GM18507 (cell line): ENCODE measurements around the gene PCDHB8.
"Not testable (repeated sequence)": the region's sequence is repeated elsewhere in the genome, so short reads cannot be mapped to it uniquely, and the experiment has no call there.

Experiments used
- DNase-seq: peaks from one replicate; pipeline ENCODE4 v3.0.0; 2011; ENCODE audit warnings: low read depth; ENCODE audit not compliant: insufficient read length; ENCODE audit errors: extremely low spot score
- FAIRE-seq: peaks from 2 replicates; lab custom pipeline; 2011; peaks lifted over from hg19 to GRCh38; lab: Jason Lieb, UNC

Gene PCDHB8

GRCh38 chr5:141177577-141178191 is at the start of gene PCDHB8:
Gene PCDHB8, plus strand, starts transcription at chr5:141177790. Its CDS starts 245 bp downstream, at chr5:141178035.
- FAIRE-seq, DNase-seq: not testable (repeated sequence)

- FAIRE-seq: no peak
- no peak for DNase-seq
Measured at GRCh38 chr5:141135030-141135717, 42.4 kb upstream of the PCDHB8 start, which contains the start of gene PCDHB5. Gene PCDHB5, plus strand, starts transcription at chr5:141135206. Its CDS starts 229 bp downstream, at chr5:141135435.

- DNase-seq (no peak), FAIRE-seq (no peak)
Measured at GRCh38 chr5:141135718-141136266, 41.8 kb upstream of the PCDHB8 start.

- not testable (repeated sequence) for FAIRE-seq
Measured at GRCh38 chr5:141137346-141137745, 40.2 kb upstream of the PCDHB8 start.

GRCh38 chr5:141149812-141150211 is 27.8 kb upstream of the PCDHB8 start, which contains the start of gene PCDHB6:
Gene PCDHB6, plus strand, starts transcription at chr5:141150057. Its CDS starts 201 bp downstream, at chr5:141150258.
- FAIRE-seq (no peak), DNase-seq (no peak)

More at GRCh38 chr5:141137346-141137745, 40.2 kb upstream of the PCDHB8 start:
- DNase-seq: not testable (repeated sequence)

GRCh38 chr5:141150224-141150992 is 27.2 kb upstream of the PCDHB8 start:
- no peak for DNase-seq

GRCh38 chr5:141150993-141151325 is 26.6 kb upstream of the PCDHB8 start:
- no peak for DNase-seq
- FAIRE-seq: no peak

More at GRCh38 chr5:141150224-141150992, 27.2 kb upstream of the PCDHB8 start:
- no peak for FAIRE-seq

GRCh38 chr5:141151632-141152031 is 26.0 kb upstream of the PCDHB8 start:
- not testable (repeated sequence) for FAIRE-seq, DNase-seq

GRCh38 chr5:141152096-141152495 is 25.5 kb upstream of the PCDHB8 start:
- FAIRE-seq, DNase-seq: not testable (repeated sequence)

- no peak for DNase-seq
- no peak for FAIRE-seq
Measured at GRCh38 chr5:141155540-141156374, 21.8 kb upstream of the PCDHB8 start.

- FAIRE-seq, DNase-seq: not testable (repeated sequence)
Measured at GRCh38 chr5:141157356-141157755, 20.2 kb upstream of the PCDHB8 start.

- not testable (repeated sequence) for DNase-seq, FAIRE-seq
Measured at GRCh38 chr5:141157901-141158300, 19.7 kb upstream of the PCDHB8 start.

GRCh38 chr5:141172381-141173204 is 5.0 kb upstream of the PCDHB8 start, which contains the start of gene PCDHB7:
Gene PCDHB7, plus strand, starts transcription at chr5:141172644. Its CDS starts 192 bp downstream, at chr5:141172836.
- no peak for FAIRE-seq

GRCh38 chr5:141174291-141175104 is 3.1 kb upstream of the PCDHB8 start:
- FAIRE-seq, DNase-seq: not testable (repeated sequence)

More at GRCh38 chr5:141172381-141173204, 5.0 kb upstream of the PCDHB8 start, which contains the start of gene PCDHB7:
- no peak for DNase-seq

GRCh38 chr5:141175933-141176332 is 1.7 kb upstream of the PCDHB8 start:
- FAIRE-seq: no peak

GRCh38 chr5:141179371-141179770 is 1.8 kb downstream of the PCDHB8 start:
- not testable (repeated sequence) for DNase-seq, FAIRE-seq

More at GRCh38 chr5:141175933-141176332, 1.7 kb upstream of the PCDHB8 start:
- no peak for DNase-seq

GRCh38 chr5:141179876-141180275 is 2.3 kb downstream of the PCDHB8 start:
- DNase-seq, FAIRE-seq: not testable (repeated sequence)
